H1 (cell line): ENCODE measurements around the gene IGSF9. TPM values are rescaled to one million over a fixed set of nuclear protein-coding genes. Genes with fewer than 3 reads are reported as not detected.

Experiments
- CTCF ChIA-PET: fragments of 300-600 bp; sonication (Branson Sonifier 250); formaldehyde crosslinking; loops from one replicate; lab custom pipeline; 2021; ENCODE audit not compliant: partially characterized antibody; lab: Charles Lee
- POLR2A ChIA-PET: fragments of 300-600 bp; sonication (Branson Sonifier 250); formaldehyde crosslinking; loops from one replicate; lab custom pipeline; 2021; ENCODE audit warnings: inconsistent platforms; ENCODE audit not compliant: partially characterized antibody; lab: Charles Lee
- DNase-seq, 2 experiments: peaks; one replicate each; pipeline versions ENCODE4 v3.0.0 to v3.0.0-alpha.2; 2010 to 2022; ENCODE audit warnings: low spot score in 2 of 2, low read depth in 1 of 2, mixed read lengths in 1 of 2
- FAIRE-seq: peaks from 2 replicates; lab custom pipeline; 2011; peaks lifted over from hg19 to GRCh38; lab: Jason Lieb, UNC
- H2AFZ ChIP-seq: 2 replicates; pipeline ENCODE4 v1.8.1; 2012; ENCODE audit warnings: low read length, inconsistent platforms
- H2AK5ac ChIP-seq: 2 replicates; pipeline ENCODE4 v1.6.1; 2013; ENCODE audit warnings: low read depth, low read length
- H2BK120ac ChIP-seq: replicated peaks from 2 replicates; pipeline ENCODE3; 2013; ENCODE audit warnings: low read depth, low read length, inconsistent platforms
- H2BK12ac ChIP-seq: 2 replicates; pipeline ENCODE4 v1.6.1; 2013; ENCODE audit warnings: low read depth, low read length
- H2BK15ac ChIP-seq: 2 replicates; pipeline ENCODE4 v1.6.1; 2013; ENCODE audit warnings: low read length
- H2BK20ac ChIP-seq: 2 replicates; pipeline ENCODE4 v1.6.1; 2013; ENCODE audit warnings: low read length
- H2BK5ac ChIP-seq: 2 replicates; pipeline ENCODE4 v1.6.1; 2013; ENCODE audit warnings: low read depth, low read length
- H3K14ac ChIP-seq: 2 replicates; pipeline ENCODE4 v1.6.1; 2013; ENCODE audit warnings: inconsistent platforms; ENCODE audit not compliant: insufficient read length
- H3K18ac ChIP-seq: 2 replicates; pipeline ENCODE4 v1.6.1; 2013; ENCODE audit warnings: low read length; ENCODE audit errors: extremely low read depth
- H3K23ac ChIP-seq: 2 replicates; pipeline ENCODE4 v1.6.1; 2013; ENCODE audit warnings: inconsistent platforms; ENCODE audit not compliant: insufficient read length
- H3K23me2 ChIP-seq: 2 replicates; pipeline ENCODE4 v1.6.1; 2013; ENCODE audit warnings: low read depth, low read length
- H3K27ac ChIP-seq: 2 replicates; pipeline ENCODE4 v1.6.1; 2011; ENCODE audit warnings: low read depth, low read length, inconsistent platforms
- H3K27me3 ChIP-seq, 4 experiments: replicated peaks in 1 of 4; 1 replicate in 1 of 4; 2 replicates in 3 of 4; pipeline versions ENCODE4 v1.6.1 to v1.8.1; 2011 to 2013; ENCODE audit warnings: low read length in 3 of 4, mild to moderate bottlenecking in 3 of 4, inconsistent platforms in 2 of 4, mixed read lengths in 2 of 4, moderate library complexity in 1 of 4; ENCODE audit not compliant: control insufficient read depth in 3 of 4, insufficient read depth in 3 of 4; ENCODE audit errors: extremely low read depth in 1 of 4
- H3K36me3 ChIP-seq, 4 experiments: 2 replicates each; pipeline versions ENCODE4 v1.6.1 to v1.8.1; 2011 to 2013; ENCODE audit warnings: mild to moderate bottlenecking in 4 of 4, low read length in 3 of 4, moderate library complexity in 2 of 4, control low read depth in 1 of 4, inconsistent platforms in 1 of 4; ENCODE audit not compliant: insufficient read depth in 4 of 4, control insufficient read depth in 2 of 4
- H3K4ac ChIP-seq: replicated peaks from 2 replicates; pipeline ENCODE3; 2013; ENCODE audit warnings: low read length, low read depth, mixed read lengths, inconsistent platforms; ENCODE audit not compliant: insufficient read length
- H3K4me1 ChIP-seq, 4 experiments: replicated peaks in 1 of 4; 1 replicate in 1 of 4; 2 replicates in 3 of 4; pipeline versions ENCODE4 v1.6.1 to v1.8.1; 2011 to 2013; ENCODE audit warnings: low read length in 3 of 4, inconsistent platforms in 2 of 4, mixed read lengths in 1 of 4; ENCODE audit not compliant: insufficient read depth in 4 of 4, control insufficient read depth in 3 of 4
- H3K4me2 ChIP-seq, 2 experiments: 2 replicates each; pipeline versions ENCODE4 v1.6.1 to v1.8.1; 2011 to 2013; ENCODE audit warnings: low read depth in 2 of 2, low read length in 2 of 2, control low read depth in 1 of 2, inconsistent platforms in 1 of 2, mild to moderate bottlenecking in 1 of 2; ENCODE audit not compliant: insufficient read depth in 1 of 2
- H3K4me3 ChIP-seq, 4 experiments: fragments of 200-600, 300-600 bp in 1 of 4; sonication (generic), shearing (Covaris generic), sonication (Bioruptor Twin) in 1 of 4; 2 replicates each; pipeline versions ENCODE4 v1.5.1 to v1.8.1; 2011 to 2016; ENCODE audit warnings: low read length in 4 of 4, low read depth in 3 of 4, control low read depth in 2 of 4, inconsistent platforms in 2 of 4, mild to moderate bottlenecking in 2 of 4, mixed read lengths in 1 of 4, moderate library complexity in 1 of 4; ENCODE audit not compliant: insufficient read depth in 2 of 4; ENCODE audit errors: extremely low read depth in 1 of 4
- H3K56ac ChIP-seq: replicated peaks from 2 replicates; pipeline ENCODE3; 2013; ENCODE audit warnings: low read depth, mild to moderate bottlenecking, mixed read lengths, low read length, inconsistent platforms; ENCODE audit not compliant: insufficient read length
- H3K79me1 ChIP-seq: 2 replicates; pipeline ENCODE4 v1.6.1; 2013; ENCODE audit warnings: low read depth, low read length, control low read depth
- H3K79me2 ChIP-seq, 2 experiments: 2 replicates each; pipeline versions ENCODE4 v1.6.1 to v1.8.1; 2012 to 2013; ENCODE audit warnings: low read length in 2 of 2, mild to moderate bottlenecking in 2 of 2, inconsistent platforms in 1 of 2; ENCODE audit not compliant: insufficient read depth in 2 of 2, control insufficient read depth in 1 of 2
- H3K9ac ChIP-seq, 4 experiments: replicated peaks in 1 of 4; 1 replicate in 1 of 4; 2 replicates in 3 of 4; pipeline versions ENCODE4 v1.6.1 to v1.8.1; 2011 to 2013; ENCODE audit warnings: low read depth in 3 of 4, low read length in 3 of 4, control low read depth in 2 of 4, mild to moderate bottlenecking in 2 of 4, moderate library complexity in 2 of 4, inconsistent platforms in 1 of 4; ENCODE audit errors: extremely low read depth in 1 of 4
- H3K9me3 ChIP-seq, 2 experiments: 2 replicates each; pipeline versions ENCODE4 v1.6.1 to v1.8.1; 2012 to 2013; ENCODE audit warnings: mild to moderate bottlenecking in 2 of 2, moderate library complexity in 2 of 2, control low read depth in 1 of 2, inconsistent platforms in 1 of 2, low read depth in 1 of 2, low read length in 1 of 2, mixed read lengths in 1 of 2; ENCODE audit not compliant: insufficient read depth in 2 of 2
- H4K20me1 ChIP-seq, 2 experiments: replicated peaks in 1 of 2; 2 replicates each; pipeline versions ENCODE3 to v1.8.1; 2011 to 2013; ENCODE audit warnings: inconsistent platforms in 2 of 2, low read length in 2 of 2, mild to moderate bottlenecking in 1 of 2; ENCODE audit not compliant: insufficient read depth in 2 of 2, control insufficient read depth in 1 of 2
- H4K5ac ChIP-seq: 2 replicates; pipeline ENCODE4 v1.6.1; 2013; ENCODE audit warnings: low read length, low read depth, mixed read lengths, inconsistent platforms; ENCODE audit not compliant: insufficient read length
- H4K8ac ChIP-seq: 2 replicates; pipeline ENCODE4 v1.8.0; 2013; ENCODE audit warnings: mild to moderate bottlenecking, moderate library complexity, low read length, inconsistent platforms; ENCODE audit not compliant: insufficient read depth; ENCODE audit errors: extremely low read depth
- H4K91ac ChIP-seq: replicated peaks from 2 replicates; pipeline ENCODE3; 2013; ENCODE audit warnings: low read length, mixed read lengths, inconsistent platforms; ENCODE audit not compliant: insufficient read length
- HDAC2 ChIP-seq, 2 experiments: fragments of 300-600 bp in 1 of 2; sonication (generic) in 1 of 2; IDR thresholded peaks; 2 replicates each; pipeline ENCODE4 v1.6.1; 2011 to 2012; ENCODE audit warnings: low read depth in 2 of 2, low read length in 2 of 2, mild to moderate bottlenecking in 2 of 2, moderate library complexity in 2 of 2, borderline replicate concordance in 1 of 2, inconsistent platforms in 1 of 2
- WGBS, 2 experiments: shearing (Covaris generic) in 1 of 2; methylation state at CpG; one replicate each; pipeline versions ENCODE4 v1.1.6 to v1.1.7; 2013 to 2015; ENCODE audit warnings: low lambda C conversion rate in 2 of 2, mixed read lengths in 2 of 2, inconsistent platforms in 1 of 2, low coverage in 1 of 2, missing lambda C conversion rate in 1 of 2; ENCODE audit not compliant: insufficient replicate concordance in 2 of 2, insufficient coverage in 1 of 2, insufficient read length in 1 of 2; ENCODE audit errors: extremely low coverage in 1 of 2, missing lambda C conversion rate in 1 of 2; 5-methylcytosine and 5-hydroxymethylcytosine counted together
- polyA plus RNA-seq, 7 experiments: library from polyadenylated mRNA; depleted of rRNA in 3 of 7; stranded (reverse) in 5 of 7; unstranded in 2 of 7; fragments of >200 nt in 5 of 7; fragments of 200-250 nt in 2 of 7; gene quantifications; 1 replicate in 5 of 7; 2 replicates in 1 of 7; 4 replicates in 1 of 7; pipeline versions ENCODE4 v1.2.1 to v1.2.3, GENCODE V29; 2011 to 2013; ENCODE audit warnings: missing spikeins in 2 of 7, mixed read lengths in 2 of 7
- total RNA-seq: library from RNA; stranded (reverse); fragmentation: NEBNext Ultra II Directional; extraction: Animal tissue kit (Norgen Biotek cat#: 25700); gene quantifications from 2 replicates; pipeline ENCODE4 v1.2.1, GENCODE V29; 2021
- TF ChIP-seq, protein P1 (sequence below): IDR thresholded peaks from 2 replicates; pipeline ENCODE4 v1.6.1; 2012; ENCODE audit warnings: inconsistent platforms

IGSF9 gene
- total and polyA plus RNA-seq, 2 of the 8 experiments (the other 6 are each of a cell fraction or from before 2014, with no cell fraction given) = 10.9 to 28.1 TPM

DNA sequence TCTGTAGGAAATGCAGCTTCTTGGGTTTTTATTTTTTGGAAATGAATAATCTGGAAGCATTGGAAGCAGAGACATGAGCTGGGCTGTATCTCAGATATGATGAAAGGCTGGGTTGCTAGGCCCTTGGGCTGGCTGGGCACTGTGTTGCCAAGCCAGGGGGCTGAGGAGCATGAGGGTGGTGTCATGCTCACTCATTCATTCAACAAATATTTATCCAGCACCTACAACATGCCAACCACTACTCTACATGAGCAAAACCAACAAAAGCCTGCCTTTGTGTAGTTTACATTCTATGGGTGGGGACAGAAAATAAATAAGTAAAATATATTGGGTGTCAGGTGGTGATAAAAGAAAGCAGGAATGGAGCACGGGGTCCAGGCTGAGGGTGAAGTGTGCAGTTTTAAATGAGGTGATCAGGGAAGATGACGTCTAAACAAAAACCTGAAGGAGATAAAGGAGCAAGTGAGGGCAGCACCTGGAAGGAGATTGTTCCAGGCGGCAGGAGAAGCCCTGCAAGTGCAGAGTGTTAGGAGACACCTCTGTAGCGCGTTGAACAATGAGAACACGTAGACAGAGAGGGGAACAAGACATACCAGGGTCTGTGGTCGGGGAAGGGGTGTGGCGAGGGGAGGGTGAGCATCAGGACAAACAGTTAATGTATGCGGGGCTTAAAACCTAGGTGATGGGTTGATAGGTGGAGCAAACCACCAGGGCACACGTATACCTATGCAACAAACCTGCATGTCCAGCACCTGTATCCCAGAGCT is 31.0 kb downstream of the IGSF9 start:
- no peak overlapping the region for H3K9ac ChIP-seq
- H3K23me2 ChIP-seq = no peaks in the 10 kb centered on the region
- DNase-seq (no peak), FAIRE-seq (no peak)
- ChIA-PET POLR2A (interaction anchor here (0.7 to 3.0 kb wide), 3 partner anchors 10 to 19 kb away, joined by 3 to 14 read pairs (median 3); partner anchors contain the start of gene TAGLN2), CTCF (interaction anchor here (0.6 to 7.5 kb wide), 5 partner anchors 9 to 1862 kb away, joined by 4 to 43 read pairs (median 6); no protein-coding TSS in a partner anchor)
- 82% methylated on average over 10 of the region's 10 CpGs; no CpG with 5 or more reads in 1 of the 2 experiments for WGBS, 2 experiments
- peaks cover 17 to 39% (median 25%) of the 10 kb centered on the region in 4 experiments for H3K4me1 ChIP-seq
- no peaks in the 10 kb centered on the region for H3K79me2 ChIP-seq
- peak overlapping the region; percentile 47 for H2BK5ac ChIP-seq
- peak overlapping the region; percentile 42; the same call in 1 of the 2 replicates for H3K18ac ChIP-seq
- H2BK15ac ChIP-seq = no peak overlapping the region
- peak overlapping the region; percentile 16; the same call in 1 of the 2 replicates for H2BK20ac ChIP-seq
- no peak overlapping the region for H2AFZ ChIP-seq
- peak overlapping the region; percentile 82 for H2BK12ac ChIP-seq
- H3K27ac ChIP-seq = 0 out of 2 replicates have a peak overlapping the region, but pooled peaks have one; percentile 20
- H4K20me1 ChIP-seq = no peaks in the 10 kb centered on the region
- H4K91ac ChIP-seq = peak overlapping the region; percentile 84
- TF ChIP-seq, protein P1, sequence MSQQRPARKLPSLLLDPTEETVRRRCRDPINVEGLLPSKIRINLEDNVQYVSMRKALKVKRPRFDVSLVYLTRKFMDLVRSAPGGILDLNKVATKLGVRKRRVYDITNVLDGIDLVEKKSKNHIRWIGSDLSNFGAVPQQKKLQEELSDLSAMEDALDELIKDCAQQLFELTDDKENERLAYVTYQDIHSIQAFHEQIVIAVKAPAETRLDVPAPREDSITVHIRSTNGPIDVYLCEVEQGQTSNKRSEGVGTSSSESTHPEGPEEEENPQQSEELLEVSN = peak; percentile 35; the same call in 1 of the 2 replicates
- TF ChIP-seq HDAC2 (IDR thresholded peaks at IDR 0.05; ENCODE audit: borderline replicate concordance in 1 of 2, low read depth in 2 of 2, low read length in 2 of 2) = no peak
- H2BK120ac ChIP-seq = peak overlapping the region; percentile 85
- H3K9me3 ChIP-seq = no peaks in the 10 kb centered on the region
- no peaks in the 10 kb centered on the region; a peak in 1 of 7 replicates for H3K27me3 ChIP-seq
- no peak overlapping the region for H4K5ac ChIP-seq
- no peak overlapping the region for H3K14ac ChIP-seq
- no peak overlapping the region; the same call in 1 of the 2 replicates for H2AK5ac ChIP-seq
- peaks cover 0 to 11% (median 0%) of the 10 kb centered on the region in 4 experiments; a peak in 3 of 8 replicates for H3K36me3 ChIP-seq
- H3K4me3 ChIP-seq = no peak overlapping the region
- no peaks in the 10 kb centered on the region for H3K79me1 ChIP-seq
- H4K8ac ChIP-seq = no peak overlapping the region
- peak overlapping the region; percentile 44 for H3K4ac ChIP-seq
- 0 out of 4 replicates have a peak overlapping the region, but pooled peaks of 1 of the 2 experiments have one; percentile 27 for H3K4me2 ChIP-seq
- H3K23ac ChIP-seq = no peak overlapping the region
- no peak overlapping the region for H3K56ac ChIP-seq
